ENCODE data around the gene OR1F1. TPM values are rescaled to one million over a fixed set of nuclear protein-coding genes. Genes with fewer than 3 reads are reported as not detected.

The OR1F1 gene
- total and polyA plus RNA-seq, 8 donors: not detected

DNA sequence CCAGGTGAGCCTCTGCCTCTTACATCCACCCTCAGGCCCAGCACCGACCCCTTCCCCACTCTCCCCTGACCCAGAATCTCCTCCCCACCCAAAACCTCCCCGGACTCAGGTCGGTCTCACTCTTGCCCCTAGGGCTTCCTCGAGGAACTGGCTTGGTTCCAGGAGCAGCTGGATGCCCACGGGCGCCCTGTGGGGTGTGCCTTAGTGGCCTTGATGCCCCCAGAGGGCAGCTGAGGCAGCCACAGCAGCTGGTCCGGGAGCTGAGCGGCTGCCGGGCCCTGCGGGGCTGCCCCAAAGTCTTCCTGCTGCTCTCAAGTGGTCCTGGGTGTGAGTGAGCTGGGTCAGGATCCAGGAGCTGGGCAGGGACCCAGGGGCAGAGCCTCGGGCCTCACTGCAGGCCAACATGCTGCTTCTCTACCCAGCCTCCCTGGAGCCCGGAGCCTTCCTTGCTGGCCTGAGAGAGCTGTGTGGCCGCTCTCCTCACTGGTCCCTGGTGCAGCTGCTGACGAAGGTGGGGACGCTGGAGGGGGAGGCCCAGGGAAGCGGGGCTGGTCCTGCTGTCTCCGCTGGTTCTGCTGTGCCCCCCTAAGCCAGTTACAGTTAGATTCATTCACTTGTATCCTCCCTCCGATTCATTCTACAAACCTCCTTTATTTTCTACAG, 43.6 kb upstream of the OR1F1 start:
- H3K4me3 ChIP-seq: no peak overlapping the region
- H3K9me3 ChIP-seq: no peaks in the 10 kb centered on the region
- no peak overlapping the region for H3K27ac ChIP-seq
- intact Hi-C loops (cut with DNase I): no loop called here
- TF ChIP-seq CTCF (IDR thresholded peaks at IDR 0.05): no peak
- no peaks in the 10 kb centered on the region for H3K27me3 ChIP-seq
- H3K36me3 ChIP-seq: peaks cover 0 to 35% of the 10 kb centered on the region in 2 donors
- DNase-seq: peak in 1 of 4 donors; percentile 48
- H3K4me1 ChIP-seq: peaks cover 0 to 5% of the 10 kb centered on the region in 2 donors
- ATAC-seq: no peak

DNA sequence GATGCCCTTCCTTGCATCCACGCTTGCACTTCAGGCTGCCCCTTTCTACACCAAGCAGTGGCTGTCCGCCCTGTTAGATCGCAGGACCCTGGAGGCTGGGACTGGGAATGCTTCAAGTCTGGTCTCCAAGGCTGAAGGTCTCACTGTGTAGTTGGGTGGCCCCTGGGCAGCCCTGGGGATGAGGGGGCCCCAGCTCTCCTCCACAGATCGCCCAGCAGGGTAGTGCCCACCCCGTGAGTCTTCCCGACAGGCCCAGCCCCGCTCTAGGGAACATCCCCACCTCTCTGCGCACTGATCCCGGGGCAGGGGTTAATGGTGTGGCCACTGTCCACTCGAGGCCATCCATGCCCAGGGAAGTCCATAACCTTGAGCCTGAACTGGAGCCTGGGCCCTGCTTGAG, 42.9 kb upstream of the OR1F1 start:
- Histone ChIP-seq H3K4me3 (no peak overlapping the region), H3K36me3 (peaks cover 0 to 28% of the 10 kb centered on the region in 2 donors), H3K9me3 (no peaks in the 10 kb centered on the region), H3K4me1 (peaks cover 0 to 12% of the 10 kb centered on the region in 2 donors), H3K27ac (no peak overlapping the region), H3K27me3 (no peaks in the 10 kb centered on the region)
- no peak for ATAC-seq
- peak in 1 of 4 donors; percentile 69 for DNase-seq
- intact Hi-C loops (cut with DNase I): no loop called here
- no peak for TF ChIP-seq CTCF (IDR thresholded peaks at IDR 0.05)

DNA sequence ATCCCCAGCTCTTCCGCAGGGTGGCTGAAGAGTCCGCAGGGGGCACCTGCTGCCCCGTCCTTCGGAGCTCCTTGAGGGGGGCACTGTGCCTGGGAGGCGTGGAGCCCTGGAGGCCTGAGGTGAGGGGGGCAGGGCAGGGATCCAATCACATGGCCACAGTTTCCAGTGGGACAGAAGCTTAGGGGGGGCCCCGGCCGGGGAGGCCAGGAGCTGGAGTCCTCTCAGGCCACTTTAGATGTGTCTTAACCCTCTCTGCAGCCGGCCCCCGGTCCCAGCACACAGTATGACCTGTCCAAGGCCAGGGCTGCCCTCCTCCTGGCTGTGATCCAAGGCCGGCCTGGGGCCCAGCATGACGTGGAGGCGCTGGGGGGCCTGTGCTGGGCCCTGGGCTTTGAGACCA, 42.3 kb upstream of the OR1F1 start:
- intact Hi-C loops (cut with DNase I): no loop called here
- Histone ChIP-seq H3K36me3 (peaks cover 0 to 24% of the 10 kb centered on the region in 2 donors), H3K9me3 (no peaks in the 10 kb centered on the region), H3K27ac (no peak overlapping the region), H3K27me3 (peaks cover 0 to 3% of the 10 kb centered on the region in 2 donors), H3K4me3 (no peak overlapping the region), H3K4me1 (peaks cover 0 to 17% of the 10 kb centered on the region in 2 donors)
- TF ChIP-seq CTCF (IDR thresholded peaks at IDR 0.05): no peak
- peak in 1 of 4 donors; percentile 69 for DNase-seq
- ATAC-seq: no peak

GRCh38 chr16:3147046-3147756, 40.8 kb upstream of the OR1F1 start:
- Histone ChIP-seq H3K27me3 (peaks cover 0 to 18% of the 10 kb centered on the region in 2 donors), H3K4me1 (peaks cover 0 to 32% of the 10 kb centered on the region in 2 donors), H3K4me3 (no peak overlapping the region), H3K36me3 (peaks cover 0 to 9% of the 10 kb centered on the region in 2 donors), H3K9me3 (no peaks in the 10 kb centered on the region), H3K27ac (no peak overlapping the region)
- TF ChIP-seq CTCF (IDR thresholded peaks at IDR 0.05): no peak
- DNase-seq (peak in 1 of 4 donors; percentile 61), ATAC-seq (no peak)
- intact Hi-C loops (cut with DNase I): no loop called here

- H3K9me3 ChIP-seq: no peaks in the 10 kb centered on the region
- peaks cover 3 to 37% of the 10 kb centered on the region in 2 donors for H3K4me1 ChIP-seq
- DNase-seq (peak in 1 of 4 donors; percentile 27), ATAC-seq (no peak)
- TF ChIP-seq CTCF (IDR thresholded peaks at IDR 0.05): no peak
- no peak overlapping the region for H3K27ac ChIP-seq
- H3K27me3 ChIP-seq: peaks cover 0 to 24% of the 10 kb centered on the region in 2 donors
- H3K36me3 ChIP-seq: peaks cover 0 to 3% of the 10 kb centered on the region in 2 donors
- intact Hi-C loops (cut with DNase I): no loop called here
- H3K4me3 ChIP-seq: no peak overlapping the region
Measured at GRCh38 chr16:3147757-3148104, 40.3 kb upstream of the OR1F1 start.
